ENCODE data around the gene YAE1.
"Not testable (repeated sequence)": the region's sequence is repeated elsewhere in the genome, so short reads cannot be mapped to it uniquely, and the experiment has no call there.

Gene YAE1, protein sequence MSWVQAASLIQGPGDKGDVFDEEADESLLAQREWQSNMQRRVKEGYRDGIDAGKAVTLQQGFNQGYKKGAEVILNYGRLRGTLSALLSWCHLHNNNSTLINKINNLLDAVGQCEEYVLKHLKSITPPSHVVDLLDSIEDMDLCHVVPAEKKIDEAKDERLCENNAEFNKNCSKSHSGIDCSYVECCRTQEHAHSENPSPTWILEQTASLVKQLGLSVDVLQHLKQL

DNA sequence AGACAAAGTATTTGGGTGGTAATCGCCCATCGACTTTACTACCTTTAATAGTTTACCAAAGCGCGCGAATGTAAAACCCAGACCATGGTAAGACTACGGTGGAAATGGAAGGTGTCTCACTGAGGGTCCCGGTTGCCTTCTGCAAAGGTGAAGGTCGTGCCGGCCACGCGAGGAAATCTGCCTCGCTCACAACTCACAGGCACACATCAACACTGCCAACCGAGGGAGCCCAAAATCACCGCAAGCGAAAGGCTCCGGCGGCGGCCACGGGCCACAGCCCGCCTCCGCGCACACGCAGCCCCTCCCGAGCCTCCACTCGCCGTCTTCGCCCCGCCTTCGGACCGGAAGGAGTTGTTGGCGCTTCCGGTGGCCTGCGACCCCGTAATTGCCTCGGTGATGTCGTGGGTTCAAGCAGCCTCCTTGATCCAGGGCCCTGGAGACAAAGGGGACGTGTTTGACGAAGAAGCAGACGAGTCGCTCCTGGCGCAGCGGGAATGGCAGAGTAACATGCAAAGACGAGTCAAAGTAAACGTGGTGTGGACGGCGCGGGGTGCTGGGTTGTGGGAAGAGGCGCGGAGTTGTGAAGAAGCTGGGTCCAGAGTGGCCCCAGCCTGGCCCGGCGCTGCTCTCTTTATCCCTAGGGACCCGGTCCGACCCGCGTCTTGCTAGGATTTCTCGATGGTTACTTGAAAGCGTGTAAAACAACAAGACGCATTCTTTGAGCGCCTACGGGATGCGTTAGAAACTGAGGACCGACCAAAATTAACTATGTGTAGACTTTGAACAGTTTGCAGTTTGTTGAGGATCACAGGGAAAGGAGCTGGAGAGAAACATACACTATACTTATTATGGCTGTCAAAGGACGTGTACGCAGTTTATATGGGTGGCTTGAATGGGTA is at the start of gene YAE1:
Gene YAE1, plus strand, starts transcription at position 382 of the 899 bp plus-strand sequence. Its CDS starts 15 bp downstream, at position 397.
- DNase-seq (ENCODE audit: low read depth in 2 of 2, low spot score in 1 of 2): peak; percentile 54 to 68

GRCh38 chr7:39516498-39516897 is 49.7 kb upstream of the YAE1 start:
- no peak for DNase-seq (ENCODE audit: low read depth in 2 of 2, low spot score in 1 of 2)

- no peak for DNase-seq (ENCODE audit: low read depth in 2 of 2, low spot score in 1 of 2)
Measured at GRCh38 chr7:39517240-39517639, 49.0 kb upstream of the YAE1 start.

- DNase-seq (ENCODE audit: low read depth in 2 of 2, low spot score in 1 of 2): no peak
Measured at GRCh38 chr7:39525926-39526325, 40.3 kb upstream of the YAE1 start.

GRCh38 chr7:39526666-39527065 is 39.5 kb upstream of the YAE1 start:
- DNase-seq (ENCODE audit: low read depth in 2 of 2, low spot score in 1 of 2): no peak

DNA sequence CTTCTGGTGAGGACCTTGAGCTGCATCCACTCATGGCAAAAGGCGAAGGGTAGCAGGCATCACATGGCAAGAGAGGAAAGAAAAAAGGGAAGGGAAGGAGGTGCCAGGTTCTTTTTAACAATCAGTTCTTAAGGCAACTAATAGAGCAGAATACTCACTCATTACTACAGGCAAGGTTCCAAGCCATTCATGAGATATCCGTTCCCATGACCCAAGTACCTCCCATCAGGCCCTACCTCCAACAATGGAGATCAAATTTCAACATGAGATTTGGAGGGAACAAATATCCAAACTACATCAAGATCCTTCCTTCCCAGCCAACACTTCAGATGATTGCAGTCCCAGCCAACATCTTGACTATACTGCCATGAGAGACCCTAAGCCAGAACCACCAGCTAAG is 38.9 kb upstream of the YAE1 start:
- no peak for DNase-seq (ENCODE audit: low read depth in 2 of 2, low spot score in 1 of 2)

DNA sequence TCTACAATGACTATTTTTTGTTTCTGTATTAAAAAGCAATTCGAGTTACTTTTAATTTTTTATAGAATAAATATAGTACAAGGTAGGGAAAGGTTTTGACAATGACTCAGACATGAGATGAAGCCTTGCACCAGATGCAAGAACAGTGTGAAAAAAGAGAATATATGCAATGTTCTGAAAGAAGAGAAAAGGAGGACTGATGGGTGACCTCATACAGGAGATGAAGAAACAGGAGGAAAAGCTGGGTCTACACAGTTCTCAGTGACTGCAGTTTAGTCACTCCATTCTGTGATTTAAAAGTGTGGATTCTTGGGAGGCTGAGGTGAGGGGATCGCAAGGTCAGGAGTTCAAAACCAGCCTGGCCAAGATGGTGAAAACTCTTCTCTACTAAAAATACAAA is 38.3 kb upstream of the YAE1 start:
- DNase-seq (ENCODE audit: low read depth in 2 of 2, low spot score in 1 of 2): no peak

DNA sequence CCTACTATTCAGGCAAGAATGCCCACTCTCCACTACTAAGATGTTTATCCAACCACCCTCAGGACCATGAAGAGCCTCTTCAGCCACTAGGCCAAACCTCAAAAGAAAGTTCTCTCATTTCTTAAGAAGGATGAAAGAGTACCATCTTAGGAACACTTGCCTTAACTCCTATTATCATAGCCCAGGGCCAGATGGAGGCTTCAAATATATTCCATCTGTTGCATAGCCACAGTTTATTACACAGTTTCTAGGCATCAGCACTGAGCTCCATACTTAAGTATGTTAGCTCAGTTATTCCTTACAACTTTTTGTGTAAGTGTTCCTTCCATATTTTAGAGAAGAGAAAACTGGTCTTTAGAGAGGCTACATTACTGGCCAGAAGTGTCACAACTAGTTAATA is 37.4 kb upstream of the YAE1 start:
- no peak for DNase-seq (ENCODE audit: low read depth in 2 of 2, low spot score in 1 of 2)

DNA sequence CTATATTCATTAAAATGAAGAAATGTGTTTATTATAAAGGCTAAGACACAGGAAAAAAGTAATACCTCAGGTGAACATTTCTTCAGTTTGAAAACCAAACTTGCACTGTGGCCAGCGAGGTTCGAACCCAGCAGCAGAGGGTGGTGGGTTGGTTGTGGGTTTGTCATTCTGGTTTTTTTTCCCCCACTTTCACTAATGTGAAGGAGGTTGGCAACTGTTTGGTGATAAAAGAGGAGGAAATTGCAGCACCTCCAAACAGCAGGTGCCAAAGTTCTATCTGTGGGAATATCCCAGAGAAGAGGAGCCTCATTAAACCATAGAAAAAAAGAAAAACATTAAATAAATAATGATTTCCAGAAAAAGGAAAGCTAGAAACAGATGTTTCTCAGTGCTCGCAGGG is 36.6 kb upstream of the YAE1 start:
- DNase-seq (ENCODE audit: low read depth in 2 of 2, low spot score in 1 of 2): no peak

- no peak for DNase-seq (ENCODE audit: low read depth in 2 of 2, low spot score in 1 of 2)
Measured at GRCh38 chr7:39530971-39531370, 35.2 kb upstream of the YAE1 start.

DNA sequence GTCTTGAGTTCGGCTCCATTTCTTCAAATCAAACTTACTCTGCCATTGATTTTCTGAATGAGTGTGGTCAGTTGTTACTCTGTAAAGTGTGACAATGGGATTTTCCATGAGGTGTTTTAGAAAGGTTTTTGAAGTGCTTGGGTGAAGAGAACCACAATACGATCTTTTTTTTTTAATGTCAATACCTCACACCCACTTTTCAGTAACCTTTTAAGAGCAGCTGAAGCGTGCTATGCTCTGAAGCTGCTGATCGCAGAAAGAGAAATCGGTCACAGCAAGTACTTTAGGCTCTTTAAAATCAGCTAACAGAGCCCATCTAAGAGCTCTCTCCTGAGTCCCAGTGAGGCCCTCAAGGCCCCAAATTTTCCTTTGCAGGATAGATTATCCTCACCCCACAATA is 34.4 kb upstream of the YAE1 start:
- no peak for DNase-seq (ENCODE audit: low read depth in 2 of 2, low spot score in 1 of 2)

DNA sequence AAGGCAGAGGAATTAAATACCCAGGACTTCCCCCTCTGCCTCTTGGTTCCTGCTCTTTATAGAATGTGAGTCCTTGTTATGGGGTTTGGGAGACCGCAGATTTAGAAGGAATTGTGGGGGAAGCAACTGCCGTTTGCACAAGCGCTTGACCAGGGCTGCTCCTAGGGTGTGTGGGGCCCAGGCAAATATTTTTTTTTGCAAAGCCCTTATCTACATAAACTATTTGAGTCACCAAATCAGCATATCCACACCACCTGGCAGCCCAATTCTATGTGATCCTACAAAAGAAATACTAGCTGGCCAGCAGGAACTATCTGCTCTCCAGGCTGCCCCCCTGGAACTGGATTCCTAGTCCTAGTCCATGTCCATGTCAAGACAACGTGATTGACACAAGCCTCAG is 33.4 kb upstream of the YAE1 start:
- DNase-seq (ENCODE audit: low read depth in 2 of 2, low spot score in 1 of 2): no peak

GRCh38 chr7:39534599-39534998 is 31.6 kb upstream of the YAE1 start:
- DNase-seq (ENCODE audit: low read depth in 2 of 2, low spot score in 1 of 2): no peak

DNA sequence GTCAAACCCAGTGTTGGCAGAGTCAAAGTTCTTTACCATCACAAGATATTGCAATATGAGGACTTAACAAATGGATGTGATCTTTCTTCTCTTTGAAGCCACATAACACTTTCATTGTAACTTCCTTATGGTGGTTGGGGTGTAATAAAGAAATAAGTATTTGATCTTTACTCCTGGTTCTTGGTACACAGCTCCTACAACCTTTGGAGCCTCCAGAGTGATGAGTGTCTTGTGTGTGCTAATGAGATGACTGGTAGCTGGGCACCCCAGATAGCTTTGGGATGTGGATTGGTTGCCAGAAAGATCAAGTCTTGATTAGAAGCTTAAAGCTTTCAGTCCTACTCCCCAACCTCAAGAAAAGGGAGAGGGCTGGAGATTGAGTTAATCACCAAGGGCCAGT is 31.1 kb upstream of the YAE1 start:
- DNase-seq (ENCODE audit: low read depth in 2 of 2, low spot score in 1 of 2): no peak

- DNase-seq (ENCODE audit: low read depth in 2 of 2, low spot score in 1 of 2): no peak
Measured at GRCh38 chr7:39535720-39536119, 30.5 kb upstream of the YAE1 start.

DNA sequence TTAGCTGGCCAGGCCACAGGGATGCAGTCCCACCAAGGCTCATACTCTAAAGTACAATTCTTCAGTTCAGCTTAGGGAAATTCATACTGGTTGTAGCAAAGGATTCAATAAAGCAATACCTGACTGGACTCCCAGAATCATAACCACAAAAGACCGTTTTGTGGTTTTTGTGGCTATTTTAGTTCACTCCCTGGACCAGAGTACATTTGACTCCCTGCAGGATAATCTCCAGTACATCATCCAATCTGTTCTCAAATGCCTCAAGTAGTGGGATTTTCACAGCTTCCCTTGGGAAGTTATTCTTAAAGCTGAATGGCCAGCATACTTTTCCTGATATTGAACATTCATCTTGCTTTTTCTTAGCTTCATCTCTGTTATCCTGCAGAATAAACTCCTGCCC is 29.3 kb upstream of the YAE1 start:
- no peak for DNase-seq (ENCODE audit: low read depth in 2 of 2, low spot score in 1 of 2)

DNA sequence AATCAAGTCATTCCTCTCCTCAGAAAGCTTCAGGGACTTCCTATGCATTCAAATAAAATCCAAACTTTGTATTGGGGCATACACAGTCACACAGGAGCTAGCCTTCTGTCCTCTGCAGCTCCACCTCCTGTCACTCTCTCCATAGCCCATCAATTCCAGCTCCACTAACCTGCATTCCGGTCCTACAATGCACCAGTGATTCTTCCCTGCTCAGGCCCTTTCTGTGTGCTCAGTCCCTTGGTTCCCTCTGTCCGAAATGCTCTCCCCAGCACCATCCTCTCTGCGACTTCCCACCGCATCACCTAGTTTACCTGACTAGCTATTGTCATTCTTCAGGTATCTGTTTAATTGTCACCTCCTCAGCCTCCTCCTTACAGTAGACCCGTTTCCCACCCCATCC is 26.4 kb upstream of the YAE1 start:
- no peak for DNase-seq (ENCODE audit: low read depth in 2 of 2, low spot score in 1 of 2)

DNA sequence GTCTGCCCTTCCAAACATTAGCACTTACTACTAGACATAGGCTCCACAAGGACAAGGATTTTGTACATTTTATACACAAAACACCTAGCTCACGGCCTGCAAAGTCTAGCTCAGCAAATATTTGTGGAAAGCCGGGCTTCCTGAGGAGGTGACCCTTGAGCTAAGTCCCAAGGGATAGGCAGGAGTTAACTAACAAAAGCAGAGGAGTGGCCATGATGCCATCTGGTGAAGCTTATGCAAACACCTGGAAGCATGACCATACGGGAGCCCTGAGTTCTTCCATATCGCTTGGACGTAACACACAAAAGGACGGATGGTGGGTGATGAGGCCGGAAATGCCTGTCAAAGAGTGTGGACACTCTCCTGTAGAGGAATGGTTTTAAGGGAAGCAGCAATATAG is 25.9 kb upstream of the YAE1 start:
- no peak for DNase-seq (ENCODE audit: low read depth in 2 of 2, low spot score in 1 of 2)

GRCh38 chr7:39541511-39541910 is 24.7 kb upstream of the YAE1 start:
- DNase-seq (ENCODE audit: low read depth in 2 of 2, low spot score in 1 of 2): no peak

- DNase-seq (ENCODE audit: low read depth in 2 of 2, low spot score in 1 of 2): not testable (repeated sequence)
Measured at GRCh38 chr7:39544774-39545173, 21.4 kb upstream of the YAE1 start.

- no peak for DNase-seq (ENCODE audit: low read depth in 2 of 2, low spot score in 1 of 2)
Measured at GRCh38 chr7:39547336-39547735, 18.9 kb upstream of the YAE1 start.

GRCh38 chr7:39550411-39550810 is 15.8 kb upstream of the YAE1 start:
- no peak for DNase-seq (ENCODE audit: low read depth in 2 of 2, low spot score in 1 of 2)

DNA sequence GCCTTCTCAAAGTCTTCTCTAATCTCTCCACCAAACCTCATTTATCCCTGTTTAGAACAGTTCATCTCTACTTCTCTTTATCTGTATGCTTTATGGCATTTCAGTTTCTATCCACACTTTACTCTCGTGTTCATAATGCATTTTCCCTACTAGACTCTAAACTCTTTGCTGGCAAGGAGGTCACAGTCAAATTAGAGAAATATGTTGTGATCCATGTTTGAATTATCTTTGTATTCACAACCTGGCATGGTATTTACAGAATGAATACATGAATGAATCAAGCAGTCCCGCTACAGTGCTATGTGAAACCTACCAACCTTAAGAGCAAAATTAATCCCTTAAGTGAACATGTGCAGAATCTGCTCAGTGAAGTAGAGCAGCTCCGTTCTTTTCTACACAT is 12.8 kb upstream of the YAE1 start:
- no peak for DNase-seq (ENCODE audit: low read depth in 2 of 2, low spot score in 1 of 2)

Measured in stimulated activated CD8-positive, alpha-beta memory T cell treated with anti-CD3 and anti-CD28 coated beads, Interleukin-4, amount 100 ng/mL, for 4 hours (primary cell).